GM23248 (cell line): ENCODE results near the gene TMIGD2. TPM values are rescaled to one million over a fixed set of nuclear protein-coding genes. Genes with fewer than 3 reads are reported as not detected.

Experiments
- DNase-seq: peaks from one replicate; pipeline ENCODE4 v3.0.0-alpha.2; 2015
- H2AFZ ChIP-seq: fragments of 200-600 bp; sonication (generic); 2 replicates; pipeline ENCODE4 v1.6.1; 2016; ENCODE audit warnings: antibody characterized with exemption
- H3F3A ChIP-seq: fragments of 200-600 bp; sonication (generic); 2 replicates; pipeline ENCODE4 v1.6.1; 2016; ENCODE audit warnings: mild to moderate bottlenecking, antibody characterized with exemption, mixed run types; ENCODE audit not compliant: insufficient read depth
- H3K27ac ChIP-seq: fragments of 200-600 bp; sonication (generic); 2 replicates; pipeline ENCODE4 v1.5.1; 2016; ENCODE audit warnings: mild to moderate bottlenecking
- H3K27me3 ChIP-seq: fragments of 200-600 bp; sonication (generic); replicated peaks from 2 replicates; pipeline ENCODE4 v1.6.1; 2016; ENCODE audit warnings: mild to moderate bottlenecking; ENCODE audit not compliant: insufficient read depth
- H3K36me3 ChIP-seq: fragments of 200-600 bp; sonication (generic); 2 replicates; pipeline ENCODE4 v1.6.1; 2016; ENCODE audit warnings: low read depth, mild to moderate bottlenecking
- H3K4me1 ChIP-seq: fragments of 200-600 bp; sonication (generic); 2 replicates; pipeline ENCODE4 v1.6.1; 2016; ENCODE audit warnings: mild to moderate bottlenecking; ENCODE audit not compliant: insufficient read depth
- H3K4me2 ChIP-seq: fragments of 200-600 bp; sonication (generic); one replicate; pipeline ENCODE4 v1.6.1; 2016; ENCODE audit warnings: mild to moderate bottlenecking; ENCODE audit not compliant: unreplicated experiment
- H3K4me3 ChIP-seq: fragments of 200-600 bp; sonication (generic); 2 replicates; pipeline ENCODE4 v1.5.1; 2016; ENCODE audit warnings: mild to moderate bottlenecking
- H3K79me2 ChIP-seq: fragments of 200-600 bp; sonication (generic); 2 replicates; pipeline ENCODE4 v1.6.1; 2016; ENCODE audit warnings: mild to moderate bottlenecking; ENCODE audit not compliant: insufficient read depth
- H3K9ac ChIP-seq: fragments of 200-600 bp; sonication (generic); 2 replicates; pipeline ENCODE4 v1.6.1; 2016; ENCODE audit warnings: mild to moderate bottlenecking
- H3K9me2 ChIP-seq: fragments of 200-600 bp; sonication (generic); 2 replicates; pipeline ENCODE4 v1.6.1; 2016; ENCODE audit warnings: mixed run types, mild to moderate bottlenecking, moderate library complexity; ENCODE audit not compliant: insufficient read depth
- H3K9me3 ChIP-seq: fragments of 200-600 bp; sonication (generic); one replicate; pipeline ENCODE4 v1.6.1; 2017; ENCODE audit warnings: low read depth
- H4K20me1 ChIP-seq: fragments of 200-600 bp; sonication (generic); 2 replicates; pipeline ENCODE4 v1.6.0; 2016; ENCODE audit not compliant: insufficient read depth
- EZH2 ChIP-seq: fragments of 200-600 bp; sonication (generic); IDR thresholded peaks from 2 replicates; pipeline ENCODE4 v1.6.1; 2018; ENCODE audit warnings: antibody characterized with exemption, mild to moderate bottlenecking; ENCODE audit not compliant: insufficient read depth, poor library complexity, severe bottlenecking
- EZH2phosphoT487 ChIP-seq: fragments of 200-600 bp; sonication (generic); IDR thresholded peaks from 2 replicates; pipeline ENCODE4 v1.6.1; 2018; ENCODE audit warnings: antibody characterized with exemption, moderate library complexity, mild to moderate bottlenecking, low read depth; ENCODE audit not compliant: insufficient read depth
- WGBS, 2 experiments: methylation state at CpG; one replicate each; pipeline ENCODE4 v1.1.6; 2015 to 2017; ENCODE audit warnings: low lambda C conversion rate in 2 of 2, low coverage in 1 of 2; ENCODE audit errors: missing lambda C conversion rate in 2 of 2; 5-methylcytosine and 5-hydroxymethylcytosine counted together
- in situ Hi-C: fragments of 300-500 bp; cut with MboI; formaldehyde crosslinking; loops from 2 replicates; pipeline ENCODE4 v1.15.0; 2020
- polyA plus RNA-seq: library from polyadenylated mRNA; unstranded; fragments of >200 nt; fragmentation: Nextera tagmentation; extraction: Ambion mirVana; gene quantifications from 2 replicates; pipeline ENCODE4 v1.2.1, GENCODE V29; 2016
- total RNA-seq: library from RNA; depleted of rRNA; stranded (reverse); fragments of >200 nt; shearing (Covaris generic); gene quantifications from 2 replicates; pipeline ENCODE4 v1.2.3, GENCODE V29; 2014

TMIGD2 gene
- total and polyA plus RNA-seq, 2 experiments from 2014 or later = not detected

DNA sequence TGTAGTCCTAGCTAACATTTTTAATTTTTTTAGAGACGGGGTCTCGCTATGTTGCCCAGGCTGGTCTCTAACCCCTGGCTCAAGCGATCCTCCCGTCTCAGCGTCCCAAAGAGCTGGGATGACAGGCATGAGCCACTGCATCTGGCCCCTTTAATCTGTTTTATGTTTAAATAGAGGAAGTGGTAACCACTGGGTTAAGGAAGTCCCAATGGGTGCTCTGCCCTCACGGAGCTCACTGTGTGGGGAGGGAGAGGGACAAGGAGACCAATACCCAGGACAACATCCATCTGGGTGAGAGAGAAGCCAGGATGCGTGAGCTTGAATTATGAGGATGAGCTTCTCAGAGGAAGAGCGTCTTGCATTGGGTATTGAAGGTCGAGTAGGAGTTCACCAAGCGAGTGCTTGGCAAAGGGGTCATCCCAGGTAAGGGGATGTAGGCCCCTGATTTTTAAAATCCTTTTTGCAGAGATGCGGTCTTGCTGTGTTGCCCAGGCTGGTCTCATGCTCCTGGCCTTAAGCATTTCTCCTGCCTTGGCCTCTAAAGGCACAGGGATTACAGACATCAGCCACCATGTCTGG lies 41.5 kb downstream of the TMIGD2 start:
- H3F3A ChIP-seq = no peaks in the 10 kb centered on the region
- no peak for DNase-seq
- H3K4me1 ChIP-seq = no peaks in the 10 kb centered on the region
- no peak overlapping the region for H3K4me3 ChIP-seq
- TF ChIP-seq EZH2 = no peak
- no peak for TF ChIP-seq EZH2phosphoT487
- no peaks in the 10 kb centered on the region for H3K79me2 ChIP-seq
- H3K27ac ChIP-seq = no peak overlapping the region
- H3K4me2 ChIP-seq = no peak overlapping the region
- no peaks in the 10 kb centered on the region for H3K9me3 ChIP-seq
- WGBS, 2 experiments = 94 to 96% methylated on average over 11 of the region's 11 CpGs
- H3K27me3 ChIP-seq = no peaks in the 10 kb centered on the region
- H3K36me3 ChIP-seq = peaks cover 9% of the 10 kb centered on the region; the same call in 1 of the 2 replicates
- in situ Hi-C loops = no loop called here
- no peak overlapping the region for H3K9ac ChIP-seq
- no peaks in the 10 kb centered on the region for H4K20me1 ChIP-seq
- no peak overlapping the region for H2AFZ ChIP-seq
- H3K9me2 ChIP-seq = no peaks in the 10 kb centered on the region

DNA sequence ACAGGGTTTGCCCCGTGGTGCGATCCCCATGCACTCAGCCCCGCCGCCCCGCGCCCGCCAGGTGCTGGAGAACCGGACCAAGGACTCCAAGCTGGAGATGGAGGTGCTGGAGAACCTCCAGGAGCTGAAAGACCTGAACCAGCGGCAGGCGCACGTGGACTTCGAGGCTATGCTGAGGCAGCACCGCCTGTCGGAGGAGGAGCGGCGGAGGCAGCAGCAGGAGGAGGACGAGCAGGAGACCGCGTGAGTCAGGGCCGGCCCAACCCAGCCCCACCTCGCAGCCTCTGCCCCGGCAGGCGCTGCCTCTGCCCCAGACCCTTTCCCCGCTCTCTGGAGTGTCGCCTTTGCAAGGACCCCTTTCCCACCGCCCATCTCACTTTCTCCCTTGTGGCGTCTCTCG lies 44.0 kb downstream of the TMIGD2 start:
- H3K4me3 ChIP-seq = no peak overlapping the region
- no peak overlapping the region for H3K9ac ChIP-seq
- H2AFZ ChIP-seq = no peak overlapping the region
- no peaks in the 10 kb centered on the region for H3F3A ChIP-seq
- TF ChIP-seq EZH2 (no peak), EZH2phosphoT487 (no peak)
- no peaks in the 10 kb centered on the region for H4K20me1 ChIP-seq
- H3K27ac ChIP-seq = no peak overlapping the region
- H3K9me2 ChIP-seq = no peaks in the 10 kb centered on the region
- DNase-seq = no peak
- WGBS, 2 experiments = 95 to 96% methylated on average over 19 to 28 of the region's 28 CpGs
- peaks cover 22% of the 10 kb centered on the region; the same call in 1 of the 2 replicates for H3K36me3 ChIP-seq
- no peaks in the 10 kb centered on the region for H3K79me2 ChIP-seq
- no peaks in the 10 kb centered on the region for H3K27me3 ChIP-seq
- H3K9me3 ChIP-seq = no peaks in the 10 kb centered on the region
- H3K4me2 ChIP-seq = no peak overlapping the region
- in situ Hi-C loops = no loop called here
- H3K4me1 ChIP-seq = no peaks in the 10 kb centered on the region

DNA sequence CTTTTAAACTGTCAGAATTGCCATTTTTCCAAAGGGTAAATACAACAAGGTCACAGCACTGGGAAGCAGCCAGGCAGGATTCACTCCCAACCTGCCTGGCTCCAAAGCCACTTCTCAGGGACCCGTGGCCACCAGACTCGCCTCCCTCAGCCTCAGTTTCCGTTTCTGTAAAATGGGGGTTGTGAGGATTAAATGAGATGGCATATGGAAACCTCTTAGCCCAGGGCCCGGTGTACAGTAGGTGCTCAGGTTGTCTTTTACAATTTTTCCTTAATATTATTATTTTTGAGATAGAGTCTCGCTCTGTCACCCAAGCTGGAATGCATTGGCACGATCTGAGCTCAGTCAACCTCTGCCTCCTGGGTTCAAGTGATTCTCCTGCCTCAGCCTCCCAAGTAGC lies 45.2 kb downstream of the TMIGD2 start:
- Histone ChIP-seq H3K27ac (no peak overlapping the region), H4K20me1 (no peaks in the 10 kb centered on the region), H3K79me2 (no peaks in the 10 kb centered on the region), H3K4me2 (no peak overlapping the region), H3K9me2 (no peaks in the 10 kb centered on the region), H3K27me3 (no peaks in the 10 kb centered on the region), H3K9ac (no peak overlapping the region), H3K9me3 (no peaks in the 10 kb centered on the region), H3K4me3 (no peak overlapping the region), H3K4me1 (no peaks in the 10 kb centered on the region), H3K36me3 (peaks cover 22% of the 10 kb centered on the region; the same call in 1 of the 2 replicates), H2AFZ (no peak overlapping the region), H3F3A (no peaks in the 10 kb centered on the region)
- TF ChIP-seq EZH2phosphoT487 (no peak), EZH2 (no peak)
- DNase-seq = no peak
- 88 to 94% methylated on average over 6 of the region's 6 CpGs for WGBS, 2 experiments
- in situ Hi-C loops = no loop called here

DNA sequence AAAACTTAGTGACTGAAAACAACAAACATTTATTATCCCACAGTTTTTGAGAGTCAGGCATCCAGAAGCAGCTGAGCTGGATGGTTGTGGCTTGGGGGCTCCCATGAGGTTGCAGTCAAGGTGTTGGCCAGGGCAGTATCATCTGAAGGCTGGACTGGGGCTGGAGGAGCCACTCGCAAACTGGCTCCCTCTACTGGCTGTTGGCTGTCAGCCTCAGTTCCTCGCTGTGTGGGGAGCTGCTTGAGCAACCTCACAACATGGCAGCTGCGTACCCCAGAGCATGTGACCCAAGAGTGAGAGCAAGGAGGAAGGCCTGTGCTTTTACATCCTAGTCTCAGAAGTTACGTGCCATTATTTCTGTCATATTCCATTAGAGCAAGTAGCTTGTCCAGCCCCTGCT lies 45.6 kb downstream of the TMIGD2 start:
- in situ Hi-C loops = no loop called here
- Histone ChIP-seq H3K9me2 (no peaks in the 10 kb centered on the region), H4K20me1 (no peaks in the 10 kb centered on the region), H3K9ac (no peak overlapping the region), H3K4me2 (no peak overlapping the region), H3K4me3 (no peak overlapping the region), H2AFZ (no peak overlapping the region), H3K4me1 (no peaks in the 10 kb centered on the region), H3K9me3 (no peaks in the 10 kb centered on the region), H3K27me3 (no peaks in the 10 kb centered on the region), H3K36me3 (peaks cover 22% of the 10 kb centered on the region; the same call in 1 of the 2 replicates), H3K79me2 (no peaks in the 10 kb centered on the region), H3K27ac (no peak overlapping the region), H3F3A (no peaks in the 10 kb centered on the region)
- 88 to 93% methylated on average over 4 of the region's 4 CpGs for WGBS, 2 experiments
- no peak for TF ChIP-seq EZH2
- TF ChIP-seq EZH2phosphoT487 = no peak
- DNase-seq = no peak
